Measurements from ENCODE around the gene CTSA.

Gene CTSA

DNA sequence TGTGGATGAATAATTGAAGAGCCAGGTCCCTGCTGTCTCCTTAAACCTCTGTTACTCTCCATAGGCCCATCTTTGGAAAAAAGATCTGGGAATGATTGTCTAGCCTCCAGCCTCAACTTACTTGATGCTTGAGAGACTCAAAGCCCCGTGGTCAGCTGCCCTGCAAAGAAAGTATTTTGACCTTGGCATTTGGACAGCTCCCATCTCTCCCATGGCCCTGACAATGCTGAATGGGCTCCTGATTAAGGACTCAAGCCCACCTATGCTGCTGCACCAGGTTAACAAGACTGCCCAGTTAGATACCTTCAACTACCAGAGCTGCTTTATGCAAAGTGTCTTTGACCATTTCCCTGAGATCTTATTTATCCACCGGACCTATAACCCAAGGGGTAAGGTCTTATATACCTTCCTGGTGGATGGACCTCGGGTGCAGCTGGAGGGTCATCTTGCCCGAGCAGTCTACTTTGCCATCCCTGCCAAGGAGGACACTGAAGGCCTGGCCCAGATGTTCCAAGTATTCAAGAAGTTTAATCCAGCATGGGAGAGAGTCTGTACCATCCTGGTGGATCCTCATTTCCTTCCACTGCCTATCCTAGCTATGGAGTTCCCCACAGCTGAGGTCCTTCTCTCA, 8.6 kb upstream of the CTSA start:
- Histone ChIP-seq H3K27me3 (no peaks in the 10 kb centered on the region), H3K4me3 (ENCODE audit: low read depth, low read length) (no peak overlapping the region), H3K36me3 (peaks cover 17% of the 10 kb centered on the region), H3K4me1 (no peaks in the 10 kb centered on the region; the same call in 1 of the 2 replicates), H3K9me3 (no peaks in the 10 kb centered on the region)
- no peak for DNase-seq
- TF ChIP-seq, protein P1, sequence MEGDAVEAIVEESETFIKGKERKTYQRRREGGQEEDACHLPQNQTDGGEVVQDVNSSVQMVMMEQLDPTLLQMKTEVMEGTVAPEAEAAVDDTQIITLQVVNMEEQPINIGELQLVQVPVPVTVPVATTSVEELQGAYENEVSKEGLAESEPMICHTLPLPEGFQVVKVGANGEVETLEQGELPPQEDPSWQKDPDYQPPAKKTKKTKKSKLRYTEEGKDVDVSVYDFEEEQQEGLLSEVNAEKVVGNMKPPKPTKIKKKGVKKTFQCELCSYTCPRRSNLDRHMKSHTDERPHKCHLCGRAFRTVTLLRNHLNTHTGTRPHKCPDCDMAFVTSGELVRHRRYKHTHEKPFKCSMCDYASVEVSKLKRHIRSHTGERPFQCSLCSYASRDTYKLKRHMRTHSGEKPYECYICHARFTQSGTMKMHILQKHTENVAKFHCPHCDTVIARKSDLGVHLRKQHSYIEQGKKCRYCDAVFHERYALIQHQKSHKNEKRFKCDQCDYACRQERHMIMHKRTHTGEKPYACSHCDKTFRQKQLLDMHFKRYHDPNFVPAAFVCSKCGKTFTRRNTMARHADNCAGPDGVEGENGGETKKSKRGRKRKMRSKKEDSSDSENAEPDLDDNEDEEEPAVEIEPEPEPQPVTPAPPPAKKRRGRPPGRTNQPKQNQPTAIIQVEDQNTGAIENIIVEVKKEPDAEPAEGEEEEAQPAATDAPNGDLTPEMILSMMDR (IDR thresholded peaks at IDR 0.05; ENCODE audit: low read depth, low read length): no peak

DNA sequence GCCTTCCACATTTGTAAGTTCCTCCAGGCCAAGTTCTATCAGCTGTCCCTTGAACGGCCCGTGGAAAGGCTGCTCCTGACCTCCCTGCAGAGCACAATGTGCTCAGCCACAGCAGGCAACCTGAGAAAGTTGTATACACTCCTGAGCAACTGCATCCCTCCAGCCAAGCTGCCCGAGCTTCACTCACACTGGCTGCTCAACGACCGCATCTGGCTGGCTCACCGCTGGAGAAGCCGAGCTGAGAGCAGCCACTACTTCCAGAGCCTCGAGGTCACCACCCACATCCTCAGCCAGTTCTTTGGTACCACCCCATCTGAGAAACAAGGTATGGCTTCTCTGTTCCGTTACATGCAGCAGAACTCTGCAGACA, 8.1 kb upstream of the CTSA start:
- TF ChIP-seq, protein P1 (IDR thresholded peaks at IDR 0.05; ENCODE audit: low read depth, low read length): no peak
- Histone ChIP-seq H3K27me3 (no peaks in the 10 kb centered on the region), H3K4me1 (no peaks in the 10 kb centered on the region; the same call in 1 of the 2 replicates), H3K36me3 (peaks cover 17% of the 10 kb centered on the region), H3K9me3 (no peaks in the 10 kb centered on the region), H3K4me3 (ENCODE audit: low read depth, low read length) (no peak overlapping the region)
- no peak for DNase-seq

DNA sequence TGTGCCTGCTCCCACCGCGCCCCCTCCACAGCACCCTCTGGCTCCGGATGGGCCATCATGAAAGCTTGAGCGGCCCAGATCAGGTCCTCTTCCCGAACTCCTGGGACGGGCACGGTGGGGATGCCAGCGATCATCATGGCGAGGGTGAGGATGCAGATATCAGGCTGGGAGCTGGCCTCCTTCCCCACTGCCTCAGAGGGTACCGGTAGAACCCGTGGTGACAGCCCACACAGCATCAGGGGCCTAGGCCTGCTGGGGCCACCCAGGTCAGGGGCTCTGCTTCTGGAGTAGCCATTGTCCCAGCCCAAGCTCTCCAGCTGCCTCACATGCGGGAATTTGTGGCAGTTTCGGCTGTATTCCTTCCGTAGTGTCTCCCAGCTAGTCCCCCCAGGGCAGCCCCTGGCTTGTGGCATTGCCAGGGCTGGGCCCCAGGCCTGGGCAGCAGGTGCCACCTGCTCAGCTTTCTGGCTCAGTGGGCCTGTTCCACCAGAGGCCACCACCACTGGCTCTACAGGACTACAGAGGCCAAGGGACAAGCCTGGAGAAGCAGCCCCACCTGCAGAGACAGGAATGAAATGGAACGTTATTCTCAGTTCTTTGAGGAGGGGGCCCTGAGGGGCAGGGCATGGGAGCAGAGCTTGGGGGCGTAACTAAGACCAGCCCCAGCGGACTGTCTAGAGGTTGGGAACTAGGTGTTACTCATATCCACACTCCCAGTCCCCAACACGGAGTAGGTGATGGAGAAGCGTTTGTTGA, 4.4 kb upstream of the CTSA start:
- peaks cover 20% of the 10 kb centered on the region for H3K36me3 ChIP-seq
- H3K4me3 ChIP-seq (ENCODE audit: low read depth, low read length): no peak overlapping the region
- TF ChIP-seq, protein P1 (IDR thresholded peaks at IDR 0.05; ENCODE audit: low read depth, low read length): no peak
- H3K9me3 ChIP-seq: no peaks in the 10 kb centered on the region
- H3K4me1 ChIP-seq: no peaks in the 10 kb centered on the region
- H3K27me3 ChIP-seq: no peaks in the 10 kb centered on the region
- no peak for DNase-seq

DNA sequence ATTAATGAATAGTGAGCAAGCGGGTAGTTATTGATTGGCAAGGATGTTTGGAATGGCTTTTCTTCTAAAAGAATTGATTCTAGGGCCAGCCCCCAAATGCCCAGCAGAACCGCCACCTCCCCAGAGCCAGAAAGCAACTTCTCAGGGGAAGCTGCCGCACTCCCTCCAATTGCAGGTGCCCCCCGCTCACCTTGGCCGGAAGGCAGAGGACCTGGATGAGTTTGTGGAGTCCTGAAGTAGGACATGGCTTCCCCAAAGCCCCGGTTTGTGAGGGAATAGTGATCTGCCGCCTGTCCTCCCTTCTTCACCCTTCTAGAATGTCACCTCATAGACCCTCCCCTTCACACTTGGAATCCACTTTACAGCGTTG, 3.8 kb upstream of the CTSA start, which contains the start of gene SPATA25:
Gene SPATA25, minus strand, starts transcription at position 277 of the 370 bp plus-strand sequence. Its CDS starts 32 bp downstream, at position 245.
- TF ChIP-seq, protein P1 (IDR thresholded peaks at IDR 0.05; ENCODE audit: low read depth, low read length): no peak
- peaks cover 20% of the 10 kb centered on the region for H3K36me3 ChIP-seq
- no peak within 1 kb of the TSS for H3K4me3 ChIP-seq (ENCODE audit: low read depth, low read length)
- no peaks in the 10 kb centered on the region for H3K4me1 ChIP-seq
- no peak for DNase-seq
- no peaks in the 10 kb centered on the region for H3K9me3 ChIP-seq
- H3K27me3 ChIP-seq: no peaks in the 10 kb centered on the region

DNA sequence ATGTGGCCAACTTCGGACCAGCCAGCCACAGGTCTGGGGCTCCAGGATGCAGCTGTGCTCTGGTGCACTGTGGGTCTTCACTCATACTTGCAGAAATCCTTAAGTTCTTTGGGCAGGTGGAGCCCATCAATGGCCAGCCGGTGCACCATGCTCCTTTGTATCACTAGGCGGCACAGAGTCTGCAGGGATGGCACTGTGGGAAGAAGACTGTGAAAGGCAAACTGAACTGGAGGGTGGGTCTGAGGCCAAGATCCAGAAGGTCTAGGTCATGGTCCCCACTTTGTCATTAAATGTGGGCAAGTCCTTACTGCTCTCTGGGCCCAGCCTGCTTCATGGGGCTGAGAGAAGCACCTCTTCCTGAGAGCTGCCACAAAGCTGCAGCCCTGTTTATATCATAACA, 2.5 kb upstream of the CTSA start:
- no peak for DNase-seq
- Histone ChIP-seq H3K36me3 (peaks cover 15% of the 10 kb centered on the region), H3K27me3 (no peaks in the 10 kb centered on the region), H3K4me3 (ENCODE audit: low read depth, low read length) (no peak overlapping the region), H3K9me3 (no peaks in the 10 kb centered on the region), H3K4me1 (no peaks in the 10 kb centered on the region)
- TF ChIP-seq, protein P1 (IDR thresholded peaks at IDR 0.05; ENCODE audit: low read depth, low read length): no peak
